Ramos (cell line): ENCODE measurements around the gene CLSTN1.
"Not testable (repeated sequence)": the region's sequence is repeated elsewhere in the genome, so short reads cannot be mapped to it uniquely, and the experiment has no call there.

Experiments used
- in situ Hi-C: fragments of 300-500 bp; cut with MboI; formaldehyde crosslinking; loops from one replicate; pipeline ENCODE4 v1.14.3; 2022; ENCODE audit warnings: low sequenced_read_pairs; ENCODE audit not compliant: unreplicated experiment

The CLSTN1 gene

DNA sequence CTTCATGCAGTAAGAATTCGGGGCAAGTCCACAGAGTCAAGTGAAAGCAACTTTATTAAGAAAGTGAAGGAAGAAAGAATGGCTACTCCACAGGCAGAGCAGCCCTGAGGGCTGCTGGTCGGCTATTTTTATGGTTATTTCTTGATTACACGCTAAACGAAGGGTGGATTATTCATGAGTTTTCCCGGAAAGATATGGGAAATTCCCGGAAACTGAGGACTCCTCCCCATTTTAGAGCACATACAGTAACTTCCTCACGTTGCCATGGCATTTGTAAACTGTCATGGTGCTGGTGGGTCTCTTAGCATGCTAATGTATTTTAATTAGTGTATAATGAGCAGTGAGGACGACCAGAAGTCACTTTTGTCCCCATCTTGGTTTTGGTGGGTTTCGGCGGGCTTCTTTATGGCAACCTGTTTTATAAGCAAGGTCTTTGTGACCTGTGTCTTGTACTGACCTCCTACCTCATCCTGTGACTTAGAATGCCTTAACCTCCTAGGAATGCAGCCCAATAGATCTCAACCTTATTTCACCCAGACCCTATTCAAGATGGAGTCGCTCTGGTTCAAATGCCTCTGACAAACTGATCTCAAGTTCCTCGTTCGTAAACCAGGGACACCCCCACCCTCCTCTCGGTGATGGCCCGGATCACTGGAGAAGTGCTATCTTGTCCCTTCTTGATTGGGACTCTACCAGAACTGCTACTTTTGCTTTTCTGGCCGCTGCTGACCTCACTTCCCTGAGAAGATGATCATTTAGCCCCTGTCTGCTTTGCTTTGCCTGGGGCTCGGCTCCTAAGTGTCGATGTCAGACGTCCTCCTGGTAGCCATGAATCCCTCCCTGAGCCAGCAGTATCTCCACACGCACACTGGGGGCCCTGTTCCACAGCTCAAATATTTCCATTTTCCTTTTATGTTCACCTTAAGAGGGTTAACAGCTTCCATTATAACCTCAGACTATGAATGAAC is 48.8 kb downstream of the CLSTN1 start:
- in situ Hi-C loops = no loop called here

DNA sequence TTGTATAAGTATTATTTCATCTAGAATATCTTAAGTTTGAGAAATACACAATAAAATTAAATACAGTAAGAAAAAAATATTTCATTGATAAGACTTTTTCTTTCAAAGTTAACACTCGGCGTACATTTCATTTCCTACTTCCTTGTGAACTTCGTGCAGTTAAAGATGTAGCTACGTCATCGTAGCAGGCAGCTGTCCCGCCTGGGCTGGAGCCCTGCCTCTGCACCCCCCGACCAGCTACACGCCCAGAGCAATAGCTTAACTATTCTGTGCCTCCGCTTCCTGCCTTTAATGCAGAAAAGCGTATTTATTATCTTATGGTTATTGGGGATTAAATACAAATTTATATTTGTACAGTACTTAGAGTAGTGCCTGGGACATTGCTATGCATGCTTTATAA is 53.5 kb downstream of the CLSTN1 start:
- in situ Hi-C loops = no loop called here

DNA sequence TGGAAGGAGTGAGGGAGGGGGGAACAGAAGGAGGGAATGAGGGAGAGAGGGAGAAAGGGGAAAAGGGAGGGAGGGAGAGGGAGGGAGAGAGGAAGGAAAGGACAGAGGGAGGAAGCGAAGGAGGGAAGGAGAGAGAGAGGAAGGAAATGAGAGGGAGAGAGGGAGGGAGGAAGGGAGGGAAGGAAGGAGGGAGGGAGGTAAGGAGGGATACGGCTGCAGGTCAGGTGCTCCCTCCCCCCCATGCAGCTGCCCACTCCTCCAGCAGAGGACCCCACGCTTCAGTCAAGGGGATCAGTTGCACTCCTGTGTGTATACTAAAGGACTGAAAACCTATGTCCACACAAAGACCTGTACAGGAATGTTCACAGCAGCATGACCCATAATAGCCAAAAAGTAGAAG is 54.8 kb downstream of the CLSTN1 start:
- in situ Hi-C loops = no loop called here

DNA sequence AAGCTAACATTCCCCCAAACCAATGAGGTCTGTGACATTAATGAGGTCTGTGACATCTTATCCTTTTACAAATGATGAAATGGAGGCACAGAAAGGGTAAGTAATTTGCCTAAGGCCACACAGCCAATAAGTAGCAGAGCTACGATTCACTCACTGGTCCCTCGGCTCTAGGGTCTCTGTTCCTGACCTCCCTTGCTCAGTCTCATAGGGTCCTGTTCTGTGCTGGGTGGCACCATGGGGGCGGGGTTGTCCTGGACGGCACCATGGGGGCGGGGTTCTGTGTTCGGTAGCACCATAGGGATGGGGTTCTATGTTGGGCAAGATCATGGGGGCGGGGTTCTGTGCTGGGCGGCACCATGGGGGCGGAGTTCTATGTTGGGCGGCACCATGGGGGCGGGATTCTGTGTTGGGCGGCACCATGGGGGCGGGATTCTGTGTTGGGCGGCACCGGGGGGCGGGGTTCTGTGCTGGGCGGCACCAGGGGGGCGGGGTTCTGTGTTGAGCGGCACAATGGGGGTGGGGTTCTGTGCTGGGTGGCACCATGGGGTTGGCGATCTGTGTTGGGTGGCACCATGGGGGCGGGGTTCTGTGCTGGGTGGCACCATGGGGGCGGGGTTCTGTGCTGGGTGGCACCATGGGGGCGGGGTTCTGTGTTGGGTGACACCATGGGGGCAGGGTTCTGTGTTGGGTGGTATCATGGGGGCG is 55.6 kb downstream of the CLSTN1 start:
- in situ Hi-C loops = no loop called here

DNA sequence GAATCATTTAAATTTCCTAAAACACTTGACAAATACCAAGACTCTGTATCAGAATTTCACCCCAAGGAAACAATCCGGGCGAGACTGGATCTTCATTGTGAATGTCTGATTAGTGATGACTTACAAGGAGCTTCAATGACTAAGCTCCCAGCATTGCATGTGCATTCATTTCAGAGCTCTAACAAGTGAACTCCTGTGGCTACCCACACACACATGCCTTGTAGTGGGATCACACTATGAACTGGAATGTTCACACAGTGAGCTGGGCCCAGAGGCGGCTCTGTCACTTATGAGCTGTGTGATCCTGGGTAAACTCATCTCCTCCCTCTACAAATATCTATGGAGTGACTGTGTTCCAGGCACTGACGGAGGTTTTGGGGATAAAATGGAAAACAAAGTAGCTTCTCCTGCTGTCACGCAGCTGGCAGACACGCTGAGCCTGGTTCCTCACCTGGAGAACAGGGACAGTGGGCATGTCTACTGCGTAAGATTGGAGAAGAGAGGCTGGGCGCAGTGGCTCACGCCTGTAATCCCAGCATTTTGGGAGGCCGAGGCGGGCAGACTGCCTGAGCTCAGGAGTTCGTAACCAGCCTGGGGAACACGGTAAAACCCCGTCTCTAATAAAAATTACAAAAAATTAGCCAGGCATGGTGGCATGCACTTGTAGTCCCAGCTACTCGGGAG is 56.9 kb downstream of the CLSTN1 start:
- in situ Hi-C loops = no loop called here

DNA sequence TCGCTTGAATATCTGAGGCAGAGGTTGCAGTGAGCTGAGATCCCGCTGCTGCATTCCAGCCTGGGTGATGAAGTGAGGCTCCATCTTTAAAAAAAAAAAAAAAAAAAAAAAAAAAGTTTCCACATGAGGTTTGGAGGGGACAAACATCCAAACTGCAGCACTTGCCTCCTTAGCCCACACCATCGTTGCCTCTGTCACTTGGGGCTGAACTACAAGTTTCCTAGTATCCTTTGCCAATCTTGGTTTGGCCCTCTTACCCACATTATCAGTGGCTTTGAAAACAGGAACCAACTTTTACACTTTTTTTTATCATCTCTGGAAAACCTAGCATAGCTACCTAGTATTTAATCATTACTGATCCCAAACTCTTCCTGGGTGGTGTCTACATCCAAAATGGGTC is 59.2 kb downstream of the CLSTN1 start:
- in situ Hi-C loops = no loop called here

DNA sequence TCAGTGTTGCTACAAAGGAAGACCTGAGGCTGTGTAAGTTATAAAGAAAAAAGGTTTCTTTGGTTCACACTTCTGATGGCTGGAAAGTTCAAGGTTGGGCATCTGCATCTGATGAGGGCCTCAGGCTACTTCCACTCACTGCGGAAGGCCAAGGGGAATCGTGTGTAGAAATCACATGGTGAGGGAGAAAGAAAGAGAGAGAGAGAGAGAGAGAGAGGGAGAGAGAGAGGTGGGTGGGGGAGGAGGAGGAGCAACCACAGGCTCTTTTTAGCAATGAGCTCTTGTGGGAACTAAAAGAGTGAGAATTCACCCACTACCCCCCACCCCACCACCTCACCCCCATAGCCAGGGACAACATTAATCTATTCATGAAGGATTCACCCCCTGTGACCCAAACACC is 59.9 kb downstream of the CLSTN1 start:
- in situ Hi-C loops = no loop called here

DNA sequence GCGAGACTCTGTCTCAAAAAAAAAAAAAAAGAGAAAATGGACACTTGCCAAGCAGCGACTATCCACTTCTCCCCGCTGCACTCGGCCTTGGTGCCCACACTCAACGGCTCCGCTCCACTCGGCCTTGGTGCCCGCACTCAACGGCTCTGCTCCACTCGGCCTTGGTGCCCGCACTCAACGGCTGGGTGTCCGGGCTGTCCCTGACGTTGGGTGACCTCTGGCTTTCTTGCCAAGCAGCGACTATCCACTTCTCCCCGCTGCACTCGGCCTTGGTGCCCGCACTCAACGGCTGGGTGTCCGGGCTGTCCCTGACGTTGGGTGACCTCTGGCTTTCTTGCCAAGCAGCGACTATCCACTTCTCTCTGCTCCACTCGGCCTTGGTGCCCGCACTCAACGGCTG is 61.3 kb downstream of the CLSTN1 start:
- in situ Hi-C loops = not testable (repeated sequence)

DNA sequence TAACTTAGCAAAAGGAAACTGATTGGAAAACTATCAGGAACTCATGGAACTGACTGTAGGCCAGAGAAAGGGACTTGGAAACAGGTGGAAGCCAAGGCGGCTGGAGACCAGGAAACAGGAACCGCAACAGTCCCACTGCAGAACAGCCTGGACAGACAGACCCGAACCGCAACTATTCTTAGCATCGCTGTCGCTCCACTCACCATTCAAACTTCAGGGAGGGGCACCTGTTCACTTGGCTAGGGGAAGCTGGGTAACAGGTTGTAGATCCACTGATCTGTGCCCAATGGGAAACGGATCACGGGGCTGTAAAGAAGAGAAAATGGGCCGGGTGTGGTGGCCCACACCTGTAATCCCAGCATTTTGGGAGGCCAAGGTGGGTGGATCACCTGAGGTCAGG is 61.9 kb downstream of the CLSTN1 start:
- in situ Hi-C loops = no loop called here

DNA sequence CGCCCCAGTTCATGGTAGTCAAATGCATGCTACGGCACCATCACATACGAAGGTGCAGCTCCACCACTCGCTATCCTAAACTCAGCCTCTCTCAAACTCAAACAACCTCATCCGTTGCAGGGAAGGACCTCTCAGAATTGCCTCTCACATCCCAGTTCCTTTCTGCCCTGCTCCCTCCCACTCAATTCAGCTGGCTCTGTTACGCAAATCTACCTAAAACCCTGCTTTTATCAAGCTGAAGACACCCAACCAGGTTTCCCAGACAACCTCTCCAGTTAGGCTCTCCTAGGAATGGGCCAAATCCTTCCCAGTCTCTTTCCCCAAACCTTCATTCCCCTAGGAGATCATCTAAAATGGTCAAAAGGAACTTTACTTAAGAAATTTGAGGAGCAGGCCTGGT is 62.9 kb downstream of the CLSTN1 start:
- in situ Hi-C loops = no loop called here

DNA sequence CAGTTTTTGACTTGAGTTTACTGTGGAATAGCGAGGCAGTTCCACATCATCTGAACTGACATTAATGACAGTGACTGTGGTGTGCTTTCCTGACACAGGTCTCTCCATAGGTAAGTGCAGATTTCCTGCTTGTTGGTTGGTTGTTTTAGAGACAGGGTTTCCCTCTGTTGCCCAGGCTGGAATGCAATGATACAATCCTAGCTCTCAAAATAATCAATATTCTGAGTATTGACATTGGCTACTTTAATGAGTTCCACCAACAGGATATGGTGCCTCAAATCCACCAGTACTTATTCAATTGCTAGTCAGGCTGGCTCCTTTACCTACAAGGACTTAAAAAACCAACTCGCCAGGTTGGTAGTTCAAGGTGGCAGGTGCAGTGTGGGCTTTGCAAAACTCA is 63.8 kb downstream of the CLSTN1 start:
- in situ Hi-C loops = no loop called here

DNA sequence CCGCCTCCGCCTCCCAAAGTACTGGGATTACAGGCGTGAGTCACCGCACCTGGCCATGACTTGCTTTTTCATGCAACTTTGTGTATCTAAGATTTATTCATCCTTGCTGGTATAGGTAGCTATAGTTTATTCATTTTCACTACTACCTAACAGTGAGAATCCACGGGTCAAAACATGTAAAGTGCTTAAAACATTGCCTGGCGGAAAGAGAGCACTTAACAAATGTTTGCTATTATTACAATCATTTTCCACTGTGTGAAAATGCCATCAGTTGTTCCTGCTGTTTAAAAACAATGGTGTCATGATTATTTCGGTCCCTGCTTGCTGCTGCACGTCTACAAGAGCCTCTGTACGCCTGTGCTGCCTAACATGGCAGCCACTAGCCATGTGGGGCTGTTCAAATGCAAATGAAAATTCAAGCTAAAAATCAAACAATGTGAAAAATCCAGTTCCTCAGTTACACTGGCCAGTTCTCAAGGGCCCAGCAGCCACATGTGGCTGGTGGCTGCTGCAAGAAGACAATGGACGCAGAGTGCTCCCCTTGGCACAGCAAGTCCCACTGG is 65.1 kb downstream of the CLSTN1 start:
- in situ Hi-C loops = no loop called here

DNA sequence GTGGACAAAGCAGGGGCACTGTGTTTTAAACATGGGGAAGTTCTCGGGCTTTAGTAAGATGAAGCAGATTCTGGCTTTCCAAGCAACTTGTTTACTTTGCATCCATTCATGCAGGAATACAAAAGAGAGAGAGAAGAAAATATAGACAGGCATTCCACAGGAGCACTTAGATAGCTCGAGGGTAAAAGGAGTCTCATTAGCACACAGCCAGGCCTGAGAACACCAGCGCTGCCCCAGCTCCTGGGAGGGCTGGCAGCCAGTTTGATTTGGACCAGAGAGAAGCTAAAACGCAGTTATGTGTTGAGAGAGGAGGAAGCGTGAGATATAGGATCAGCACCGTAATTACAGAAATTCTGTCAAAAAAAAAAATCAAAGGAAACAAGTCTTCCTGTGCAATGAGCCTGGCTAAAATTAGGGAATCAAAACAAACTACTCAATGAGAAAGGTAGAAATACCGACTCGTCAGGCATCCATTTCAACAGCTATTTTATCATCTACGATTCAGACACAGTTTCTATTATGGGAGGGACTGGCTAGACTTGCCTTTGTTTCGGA is 68.2 kb downstream of the CLSTN1 start:
- in situ Hi-C loops = no loop called here

DNA sequence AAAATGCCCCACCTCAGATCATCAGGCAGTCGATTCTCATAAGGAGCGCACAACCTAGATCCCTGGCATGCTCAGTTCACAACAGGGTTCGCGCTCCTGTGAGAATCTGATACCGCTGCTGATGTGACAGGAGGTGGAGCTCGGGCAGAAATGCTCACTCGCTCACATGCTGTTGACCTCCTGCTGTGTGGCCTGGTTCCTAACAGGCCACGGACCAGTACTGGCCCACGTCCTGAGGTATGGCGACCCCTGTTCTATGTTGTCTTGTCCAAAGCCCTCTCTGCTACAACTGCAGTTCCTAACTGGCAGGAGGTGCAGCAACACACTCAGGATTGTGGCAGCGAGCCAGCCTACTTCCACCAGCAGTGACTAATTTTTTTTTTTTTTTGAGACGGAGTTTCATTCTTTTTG is 70.6 kb downstream of the CLSTN1 start:
- in situ Hi-C loops = no loop called here

DNA sequence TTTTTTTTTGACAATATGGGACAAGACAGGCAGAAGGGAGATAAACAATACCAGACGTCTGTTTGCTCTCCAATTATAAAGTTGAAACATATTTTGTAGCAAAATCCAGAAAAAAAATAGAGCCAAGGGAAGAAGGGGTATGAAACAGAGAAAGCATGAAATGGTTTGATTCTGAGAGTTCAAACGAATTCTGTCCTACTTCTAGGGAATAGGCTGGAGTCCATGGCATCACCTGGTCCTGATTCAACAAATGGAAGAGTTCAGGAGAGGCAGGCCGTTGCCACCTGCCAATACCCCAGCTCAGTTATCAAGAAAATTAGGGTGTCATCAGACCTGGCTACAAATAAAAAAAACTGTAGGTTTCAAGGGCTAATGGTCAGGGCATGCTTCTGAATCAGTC is 71.8 kb downstream of the CLSTN1 start:
- in situ Hi-C loops = no loop called here

DNA sequence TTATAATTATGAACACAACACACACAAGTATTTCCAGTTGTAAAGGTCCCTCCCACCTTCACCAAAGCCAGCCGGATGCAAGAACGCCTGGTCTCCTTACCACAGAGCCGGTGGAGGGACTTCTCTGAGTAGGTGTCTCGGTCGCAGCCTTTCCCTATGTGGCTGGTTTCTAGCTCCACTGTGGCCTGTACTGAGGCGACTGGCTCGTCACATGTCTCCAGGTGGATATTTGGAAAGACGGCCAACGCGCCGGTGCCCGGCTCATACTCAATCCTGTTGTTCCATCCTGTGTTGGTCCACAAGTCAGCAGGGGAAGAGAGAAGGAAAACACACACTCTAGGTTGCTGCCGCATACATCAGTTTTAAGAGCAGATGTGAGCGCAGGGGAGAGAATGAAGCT is 74.4 kb downstream of the CLSTN1 start:
- in situ Hi-C loops = loop anchor here (25.0 kb wide), 1 partner anchor 663 kb away; no protein-coding TSS in a partner anchor

DNA sequence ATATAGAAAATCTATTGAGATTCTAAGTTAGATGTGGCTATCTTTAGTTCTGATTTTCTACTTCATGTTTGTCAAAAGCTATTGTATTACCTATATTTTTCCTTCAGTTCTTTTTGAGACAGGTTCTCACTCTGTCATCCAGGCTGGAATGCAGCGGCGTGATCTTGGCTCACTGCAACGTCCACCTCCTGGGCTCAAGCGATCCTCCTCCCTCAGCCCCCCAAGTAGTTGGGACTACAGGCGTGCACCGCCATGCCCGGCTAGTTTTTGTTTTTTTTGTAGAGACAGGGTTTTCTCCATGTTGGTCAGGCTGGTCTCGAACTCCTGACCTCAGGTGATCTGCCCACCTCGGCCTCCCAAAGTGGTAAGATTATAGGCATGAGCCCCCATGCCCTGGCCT is 75.4 kb downstream of the CLSTN1 start:
- in situ Hi-C loops = loop anchor here (25.0 kb wide), 1 partner anchor 664 kb away; no protein-coding TSS in a partner anchor

DNA sequence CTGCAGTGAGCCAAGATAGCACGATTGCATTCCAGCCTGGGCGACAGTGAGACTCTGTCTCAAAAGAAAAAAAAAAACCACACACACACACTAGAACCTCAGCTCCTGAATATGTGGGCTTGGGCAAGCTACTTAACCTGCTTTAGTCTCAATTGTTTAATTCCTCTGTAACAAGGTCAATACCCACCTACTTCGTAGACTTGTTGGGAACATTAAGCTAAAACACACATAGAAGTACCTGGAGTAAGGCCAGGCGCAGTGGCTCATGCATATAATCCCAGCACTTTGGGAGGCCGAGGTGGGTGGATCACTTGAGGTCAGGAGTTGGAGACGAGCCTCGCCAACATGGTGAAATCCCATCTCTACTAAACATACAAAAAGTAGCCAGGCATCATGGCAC is 77.1 kb downstream of the CLSTN1 start:
- in situ Hi-C loops = loop anchor here (25.0 kb wide), 1 partner anchor 666 kb away; no protein-coding TSS in a partner anchor

DNA sequence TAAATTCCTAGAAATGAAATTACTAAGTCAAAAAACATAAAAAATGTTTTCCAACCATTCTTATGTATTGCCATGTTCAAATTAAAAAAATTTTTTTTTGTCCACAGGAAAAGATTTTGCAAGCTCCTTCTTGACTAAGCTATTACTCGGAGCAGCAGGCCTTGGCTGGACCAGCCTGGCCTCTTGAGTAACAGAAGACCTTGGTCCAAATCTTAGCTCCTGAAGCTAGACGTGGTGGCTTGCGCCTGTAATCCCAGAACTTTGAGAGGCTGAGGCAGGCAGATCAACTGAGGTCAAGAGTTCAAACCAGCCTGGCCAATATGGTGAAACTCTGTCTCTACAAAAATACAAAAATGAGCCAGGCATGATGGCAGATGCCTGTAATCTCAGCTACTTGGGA is 77.6 kb downstream of the CLSTN1 start:
- in situ Hi-C loops = loop anchor here (25.0 kb wide), 1 partner anchor 666 kb away; no protein-coding TSS in a partner anchor
